Natural killer cell (primary cell): ENCODE data around the gene SNX30. TPM values are rescaled to one million over a fixed set of nuclear protein-coding genes. Genes with fewer than 3 reads are reported as not detected.

Experiments used
- ATAC-seq, 3 donors: fragments of 150-1000 bp in 2 of 3; fragments of 200-7000 bp in 1 of 3; cut with Tn5 transposase; 1 replicate in 1 of 3; 2 replicates in 2 of 3; pipeline ENCODE4 v1.10.0; 2021; ENCODE audit warnings: mild to moderate bottlenecking in 2 of 3, moderate library complexity in 2 of 3
- DNase-seq, 2 donors: peaks; one replicate each; pipeline versions ENCODE4 v3.0.0 to v3.0.0-alpha.2; 2013 to 2021; ENCODE audit warnings: mixed read lengths in 1 of 2
- H3K27ac ChIP-seq: one replicate; pipeline ENCODE4 v1.5.1; 2013; ENCODE audit warnings: mild to moderate bottlenecking, low read length
- H3K27me3 ChIP-seq: one replicate; pipeline ENCODE4 v1.6.1; 2013; ENCODE audit warnings: low read length; ENCODE audit not compliant: control insufficient read depth, insufficient read depth
- H3K36me3 ChIP-seq: one replicate; pipeline ENCODE4 v1.6.1; 2013; ENCODE audit warnings: low read length; ENCODE audit not compliant: control insufficient read depth, insufficient read depth
- H3K4me1 ChIP-seq: one replicate; pipeline ENCODE4 v1.6.1; 2013; ENCODE audit warnings: low read length; ENCODE audit not compliant: control insufficient read depth, insufficient read depth
- H3K4me3 ChIP-seq: one replicate; pipeline ENCODE4 v1.5.1; 2013; ENCODE audit warnings: low read length
- H3K9me3 ChIP-seq: one replicate; pipeline ENCODE4 v1.6.1; 2013; ENCODE audit warnings: low read length; ENCODE audit not compliant: control insufficient read depth, insufficient read depth
- H3K27ac Mint-ChIP-seq, 2 donors: one replicate each; pipeline ENCODE4 v1.8.0; 2022; ENCODE audit warnings: mild to moderate bottlenecking in 2 of 2, mixed read lengths in 2 of 2, moderate library complexity in 1 of 2
- H3K27me3 Mint-ChIP-seq, 2 donors: one replicate each; pipeline ENCODE4 v1.8.0; 2022; ENCODE audit warnings: low read depth in 2 of 2, mixed read lengths in 2 of 2
- H3K36me3 Mint-ChIP-seq: one replicate; pipeline ENCODE4 v1.8.0; 2022; ENCODE audit warnings: mixed read lengths
- H3K4me1 Mint-ChIP-seq, 2 donors: one replicate each; pipeline ENCODE4 v1.8.0; 2022; ENCODE audit warnings: mixed read lengths in 2 of 2
- H3K4me3 Mint-ChIP-seq: one replicate; pipeline ENCODE4 v1.8.0; 2022; ENCODE audit warnings: mild to moderate bottlenecking, moderate library complexity, mixed read lengths
- H3K9me3 Mint-ChIP-seq, 2 donors: one replicate each; pipeline ENCODE4 v1.8.0; 2022; ENCODE audit warnings: mixed read lengths in 2 of 2
- WGBS: methylation state at CpG from one replicate; pipeline ENCODE4 v1.1.7; 2013; ENCODE audit warnings: missing lambda C conversion rate; ENCODE audit not compliant: insufficient coverage; 5-methylcytosine and 5-hydroxymethylcytosine counted together
- intact Hi-C: fragments of 100-400 bp; cut with micrococcal nuclease; formaldehyde crosslinking; loops from one replicate; pipeline ENCODE4 v1.14.2; 2022
- total RNA-seq, 4 donors: library from RNA; stranded (reverse); fragments of 120-200 nt in 1 of 4; gene quantifications; one replicate each; pipeline versions ENCODE4 v1.2.3 to v1.2.4, GENCODE V29; 2013 to 2022
- TF ChIP-seq, protein P1 (sequence below): fragments of 200-600 bp; IDR thresholded peaks from one replicate; pipeline ENCODE4 v1.8.0; 2022; ENCODE audit warnings: antibody characterized with exemption

Gene SNX30
- total RNA-seq, 3 donors from 2014 or later (not counting 1 experiment from before 2014, with no cell fraction given) = 8.5 to 10.5 (median 9.3) TPM

DNA sequence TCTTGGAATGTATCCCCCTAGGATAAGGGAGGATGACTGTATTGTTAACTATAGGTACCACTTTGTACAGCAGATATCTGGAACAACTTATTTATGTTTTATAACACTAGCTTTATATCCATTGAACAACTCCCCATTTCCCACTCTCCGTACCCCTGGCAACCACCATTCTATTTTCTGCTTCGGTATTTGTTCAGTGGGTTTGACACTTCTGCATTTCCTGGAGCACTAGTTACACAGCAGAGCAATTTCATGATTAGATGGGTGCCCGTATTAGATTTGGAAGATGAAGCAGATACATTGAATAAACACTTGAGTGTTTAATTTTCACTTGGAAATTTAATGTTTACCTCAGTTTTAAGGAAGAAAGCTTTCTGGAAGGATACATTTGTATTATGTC lies 72.7 kb downstream of the SNX30 start:
- Mint-ChIP-seq H3K9me3 (no peaks in the 10 kb centered on the region), H3K4me3 (no peak overlapping the region), H3K4me1 (peaks cover 0 to 5% of the 10 kb centered on the region in 2 donors), H3K27ac (no peak overlapping the region), H3K36me3 (peaks cover 7% of the 10 kb centered on the region), H3K27me3 (no peaks in the 10 kb centered on the region)
- H3K27me3 ChIP-seq = no peaks in the 10 kb centered on the region
- no peak for ATAC-seq
- no peak for DNase-seq
- TF ChIP-seq, protein P1, sequence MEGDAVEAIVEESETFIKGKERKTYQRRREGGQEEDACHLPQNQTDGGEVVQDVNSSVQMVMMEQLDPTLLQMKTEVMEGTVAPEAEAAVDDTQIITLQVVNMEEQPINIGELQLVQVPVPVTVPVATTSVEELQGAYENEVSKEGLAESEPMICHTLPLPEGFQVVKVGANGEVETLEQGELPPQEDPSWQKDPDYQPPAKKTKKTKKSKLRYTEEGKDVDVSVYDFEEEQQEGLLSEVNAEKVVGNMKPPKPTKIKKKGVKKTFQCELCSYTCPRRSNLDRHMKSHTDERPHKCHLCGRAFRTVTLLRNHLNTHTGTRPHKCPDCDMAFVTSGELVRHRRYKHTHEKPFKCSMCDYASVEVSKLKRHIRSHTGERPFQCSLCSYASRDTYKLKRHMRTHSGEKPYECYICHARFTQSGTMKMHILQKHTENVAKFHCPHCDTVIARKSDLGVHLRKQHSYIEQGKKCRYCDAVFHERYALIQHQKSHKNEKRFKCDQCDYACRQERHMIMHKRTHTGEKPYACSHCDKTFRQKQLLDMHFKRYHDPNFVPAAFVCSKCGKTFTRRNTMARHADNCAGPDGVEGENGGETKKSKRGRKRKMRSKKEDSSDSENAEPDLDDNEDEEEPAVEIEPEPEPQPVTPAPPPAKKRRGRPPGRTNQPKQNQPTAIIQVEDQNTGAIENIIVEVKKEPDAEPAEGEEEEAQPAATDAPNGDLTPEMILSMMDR = no peak
- no peaks in the 10 kb centered on the region for H3K9me3 ChIP-seq
- H3K36me3 ChIP-seq = peaks cover 4% of the 10 kb centered on the region
- intact Hi-C loops = no loop called here
- H3K27ac ChIP-seq = no peak overlapping the region
- H3K4me1 ChIP-seq = no peaks in the 10 kb centered on the region
- 84% methylated on average over 3 of the region's 3 CpGs for whole genome bisulfite sequencing
- no peak overlapping the region for H3K4me3 ChIP-seq

DNA sequence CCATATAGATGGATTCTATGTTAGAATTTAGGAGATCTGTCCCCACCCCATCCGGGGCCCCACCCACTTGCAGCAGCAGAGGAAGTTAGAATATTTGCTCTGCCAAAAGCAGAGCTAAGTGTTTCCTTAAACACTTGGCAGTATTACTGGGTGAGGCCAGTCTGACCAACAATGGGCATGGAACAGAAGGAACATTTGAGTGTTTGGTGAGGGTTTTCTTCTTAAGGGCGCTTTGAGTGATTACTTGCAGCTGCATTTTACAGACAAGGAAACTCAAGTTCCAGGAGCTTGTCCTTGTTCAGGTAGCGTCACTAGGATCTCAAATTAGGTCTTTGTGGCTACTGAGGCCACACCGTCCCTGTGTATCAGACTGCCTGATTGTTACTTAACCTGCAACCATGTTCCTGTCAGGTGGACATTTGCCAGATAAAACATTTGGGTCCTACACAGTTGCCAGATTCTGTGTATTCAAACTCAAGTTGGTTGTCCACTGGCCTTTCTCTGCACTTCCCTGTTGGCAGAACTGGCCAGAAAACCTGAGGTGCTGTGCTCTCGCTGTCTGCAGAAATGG lies 80.8 kb downstream of the SNX30 start:
- no peak overlapping the region for H3K4me3 ChIP-seq
- DNase-seq (no peak), ATAC-seq (no peak)
- no peaks in the 10 kb centered on the region for H3K27me3 ChIP-seq
- H3K36me3 Mint-ChIP-seq = no peaks in the 10 kb centered on the region
- 54% methylated on average over 5 of the region's 5 CpGs for WGBS
- H3K9me3 ChIP-seq = no peaks in the 10 kb centered on the region
- H3K27ac Mint-ChIP-seq = no peak overlapping the region
- H3K4me3 Mint-ChIP-seq = no peak overlapping the region
- no peak overlapping the region for H3K27ac ChIP-seq
- no peaks in the 10 kb centered on the region for H3K9me3 Mint-ChIP-seq
- H3K36me3 ChIP-seq = peaks cover 5% of the 10 kb centered on the region
- intact Hi-C loops = no loop called here
- peaks cover 0 to 3% of the 10 kb centered on the region in 2 donors for H3K4me1 Mint-ChIP-seq
- no peaks in the 10 kb centered on the region for H3K27me3 Mint-ChIP-seq
- H3K4me1 ChIP-seq = no peaks in the 10 kb centered on the region
- TF ChIP-seq, protein P1 = no peak

DNA sequence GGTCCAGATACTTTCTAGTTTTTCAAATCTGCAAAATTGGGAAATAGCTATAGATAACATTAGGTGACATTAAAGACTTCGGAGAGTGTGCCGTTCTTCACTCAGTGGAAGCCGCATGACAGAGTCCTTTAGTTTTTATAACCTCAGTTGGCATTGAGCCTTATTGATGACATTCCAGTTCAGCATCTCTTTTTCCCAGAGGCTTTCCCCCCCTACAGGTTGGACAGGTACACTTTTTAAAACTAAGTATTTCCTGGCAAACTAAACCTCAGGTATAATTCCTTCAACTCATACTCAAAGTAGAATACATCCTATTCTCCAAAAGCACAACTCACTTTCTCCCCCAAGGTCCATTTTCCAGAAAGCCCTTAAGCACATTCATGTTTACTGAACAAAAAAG lies 81.4 kb downstream of the SNX30 start:
- H3K27me3 ChIP-seq = no peaks in the 10 kb centered on the region
- DNase-seq (no peak), ATAC-seq (no peak)
- TF ChIP-seq, protein P1 = no peak
- WGBS = 88% methylated on average over 3 of the region's 3 CpGs
- no peaks in the 10 kb centered on the region for H3K36me3 Mint-ChIP-seq
- intact Hi-C loops = no loop called here
- H3K4me3 Mint-ChIP-seq = no peak overlapping the region
- no peak overlapping the region for H3K4me3 ChIP-seq
- no peak overlapping the region for H3K27ac ChIP-seq
- H3K9me3 ChIP-seq = no peaks in the 10 kb centered on the region
- no peak overlapping the region for H3K27ac Mint-ChIP-seq
- no peaks in the 10 kb centered on the region for H3K9me3 Mint-ChIP-seq
- H3K36me3 ChIP-seq = peaks cover 5% of the 10 kb centered on the region
- peaks cover 0 to 3% of the 10 kb centered on the region in 2 donors for H3K4me1 Mint-ChIP-seq
- H3K27me3 Mint-ChIP-seq = no peaks in the 10 kb centered on the region
- H3K4me1 ChIP-seq = no peaks in the 10 kb centered on the region

DNA sequence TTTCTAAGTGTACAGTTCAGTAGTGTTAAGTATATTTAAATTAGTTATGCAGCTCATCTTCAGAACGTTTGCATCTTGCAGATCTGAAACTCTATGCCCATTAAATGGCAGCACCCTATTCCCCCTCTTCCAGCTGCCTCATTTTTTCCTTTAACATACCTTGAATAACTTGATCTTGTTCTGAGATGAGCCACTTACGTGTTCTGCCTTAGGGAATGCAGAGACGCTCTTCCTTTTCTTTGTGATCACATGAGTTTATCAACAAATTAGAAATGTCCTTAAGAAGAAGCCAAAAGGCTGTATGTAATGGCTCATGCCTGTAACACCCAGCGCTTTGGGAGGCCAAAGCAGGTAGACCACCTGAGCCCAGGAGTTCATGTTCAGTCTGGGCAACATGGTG lies 82.5 kb downstream of the SNX30 start:
- no peak for ATAC-seq
- DNase-seq = no peak
- H3K27me3 ChIP-seq = no peaks in the 10 kb centered on the region
- Mint-ChIP-seq H3K27me3 (no peaks in the 10 kb centered on the region), H3K27ac (no peak overlapping the region), H3K4me1 (peaks cover 0 to 3% of the 10 kb centered on the region in 2 donors), H3K9me3 (no peaks in the 10 kb centered on the region), H3K4me3 (no peak overlapping the region), H3K36me3 (peaks cover 2% of the 10 kb centered on the region)
- peaks cover 5% of the 10 kb centered on the region for H3K36me3 ChIP-seq
- no peaks in the 10 kb centered on the region for H3K9me3 ChIP-seq
- H3K4me1 ChIP-seq = no peaks in the 10 kb centered on the region
- TF ChIP-seq, protein P1 = no peak
- WGBS = 94% methylated on average over 4 of the region's 4 CpGs
- no peak overlapping the region for H3K4me3 ChIP-seq
- intact Hi-C loops = no loop called here
- H3K27ac ChIP-seq = no peak overlapping the region
